H9 (cell line): ENCODE measurements around the gene DUSP18. TPM values are rescaled to one million over a fixed set of nuclear protein-coding genes. Genes with fewer than 3 reads are reported as not detected.

Experiments
- DNase-seq: peaks from one replicate; pipeline ENCODE4 v3.0.0-alpha.2; 2017
- H2AFZ ChIP-seq: one replicate; pipeline ENCODE4 v1.6.1; 2013; ENCODE audit warnings: mild to moderate bottlenecking, low read length, control low read depth, moderate library complexity
- H2AK5ac ChIP-seq: 2 replicates; pipeline ENCODE4 v1.6.1; 2013; ENCODE audit warnings: low read length, control low read depth, mixed read lengths; ENCODE audit not compliant: insufficient read length
- H2BK120ac ChIP-seq: one replicate; pipeline ENCODE4 v1.6.1; 2013; ENCODE audit warnings: low read depth, mild to moderate bottlenecking, low read length, control low read depth, inconsistent platforms; ENCODE audit not compliant: poor library complexity, severe bottlenecking
- H2BK12ac ChIP-seq: 2 replicates; pipeline ENCODE4 v1.6.1; 2013; ENCODE audit warnings: low read length, control low read depth, mixed read lengths, low read depth; ENCODE audit not compliant: insufficient read length
- H2BK15ac ChIP-seq: 2 replicates; pipeline ENCODE4 v1.6.1; 2013; ENCODE audit warnings: low read depth, low read length, control low read depth
- H2BK20ac ChIP-seq: one replicate; pipeline ENCODE4 v1.6.1; 2013; ENCODE audit warnings: low read depth, mild to moderate bottlenecking, low read length, control low read depth, inconsistent platforms; ENCODE audit not compliant: poor library complexity, severe bottlenecking
- H2BK5ac ChIP-seq: 2 replicates; pipeline ENCODE4 v1.6.1; 2013; ENCODE audit warnings: low read length, control low read depth, mixed read lengths; ENCODE audit not compliant: insufficient read length
- H3K14ac ChIP-seq: 2 replicates; pipeline ENCODE4 v1.6.1; 2013; ENCODE audit warnings: low read length, control low read depth; ENCODE audit not compliant: insufficient read depth
- H3K18ac ChIP-seq: 2 replicates; pipeline ENCODE4 v1.6.1; 2013; ENCODE audit warnings: low read depth, mild to moderate bottlenecking, mixed read lengths, low read length, control low read depth; ENCODE audit not compliant: insufficient read length
- H3K23ac ChIP-seq: 2 replicates; pipeline ENCODE4 v1.6.1; 2013; ENCODE audit warnings: low read length, control low read depth, mixed read lengths, low read depth; ENCODE audit not compliant: insufficient read length
- H3K23me2 ChIP-seq: 2 replicates; pipeline ENCODE4 v1.6.1; 2013; ENCODE audit warnings: low read depth, mild to moderate bottlenecking, mixed read lengths, low read length, control low read depth; ENCODE audit not compliant: insufficient read length, poor library complexity, severe bottlenecking
- H3K27ac ChIP-seq: 2 replicates; pipeline ENCODE4 v1.5.1; 2013; ENCODE audit warnings: low read length, control low read depth, mixed read lengths, low read depth; ENCODE audit not compliant: insufficient read length
- H3K27me3 ChIP-seq: 2 replicates; pipeline ENCODE4 v1.6.1; 2013; ENCODE audit warnings: low read length, control low read depth, inconsistent platforms; ENCODE audit not compliant: insufficient read depth
- H3K4ac ChIP-seq: 2 replicates; pipeline ENCODE4 v1.6.1; 2013; ENCODE audit warnings: low read depth, mild to moderate bottlenecking, control low read depth, inconsistent platforms, low read length, moderate library complexity
- H3K4me1 ChIP-seq: 2 replicates; pipeline ENCODE4 v1.6.1; 2013; ENCODE audit warnings: low read length, control low read depth, inconsistent platforms; ENCODE audit not compliant: insufficient read depth
- H3K4me2 ChIP-seq: 2 replicates; pipeline ENCODE4 v1.6.1; 2013; ENCODE audit warnings: low read length, control low read depth, mixed read lengths; ENCODE audit not compliant: insufficient read length, insufficient read depth
- H3K56ac ChIP-seq: 2 replicates; pipeline ENCODE4 v1.6.1; 2013; ENCODE audit warnings: low read depth, mild to moderate bottlenecking, mixed read lengths, low read length, control low read depth; ENCODE audit not compliant: insufficient read length
- H3K79me1 ChIP-seq: 2 replicates; pipeline ENCODE4 v1.6.1; 2013; ENCODE audit warnings: low read depth, mild to moderate bottlenecking, moderate library complexity, low read length, control low read depth, inconsistent platforms; ENCODE audit not compliant: insufficient read depth, poor library complexity, severe bottlenecking
- H3K79me2 ChIP-seq: 2 replicates; pipeline ENCODE4 v1.6.1; 2013; ENCODE audit warnings: low read length, control low read depth, inconsistent platforms; ENCODE audit not compliant: insufficient read depth
- H3K9ac ChIP-seq: 2 replicates; pipeline ENCODE4 v1.6.1; 2013; ENCODE audit warnings: low read length, control low read depth, mixed read lengths; ENCODE audit not compliant: insufficient read length; ENCODE audit errors: extremely low read depth
- H3K9me3 ChIP-seq: one replicate; pipeline ENCODE4 v1.6.1; 2013; ENCODE audit warnings: low read depth, low read length, inconsistent platforms; ENCODE audit not compliant: control insufficient read depth
- H3T11ph ChIP-seq: one replicate; pipeline ENCODE4 v1.6.1; 2013; ENCODE audit warnings: mild to moderate bottlenecking, low read length, control low read depth, inconsistent platforms
- H4K20me1 ChIP-seq: one replicate; pipeline ENCODE4 v1.6.1; 2013; ENCODE audit not compliant: control insufficient read depth, insufficient read length, insufficient read depth
- H4K5ac ChIP-seq: 2 replicates; pipeline ENCODE4 v1.6.1; 2013; ENCODE audit warnings: low read depth, mild to moderate bottlenecking, mixed read lengths, low read length, control low read depth; ENCODE audit not compliant: insufficient read length
- H4K8ac ChIP-seq: replicated peaks from 2 replicates; pipeline ENCODE4 v1.6.1; 2013; ENCODE audit warnings: low read length, control low read depth, mixed read lengths, low read depth; ENCODE audit not compliant: insufficient read length
- H4K91ac ChIP-seq: 2 replicates; pipeline ENCODE4 v1.6.1; 2013; ENCODE audit warnings: low read depth, mild to moderate bottlenecking, moderate library complexity, mixed read lengths, low read length, control low read depth; ENCODE audit not compliant: insufficient read length
- H3K27ac Mint-ChIP-seq, 3 experiments: 2 replicates in 2 of 3; 3 replicates in 1 of 3; pipeline ENCODE4 v1.8.0; 2020 to 2021; ENCODE audit warnings: mixed read lengths in 3 of 3, mild to moderate bottlenecking in 1 of 3, moderate library complexity in 1 of 3
- H3K27me3 Mint-ChIP-seq: 2 replicates; pipeline ENCODE4 v1.8.0; 2021; ENCODE audit warnings: low read depth, mild to moderate bottlenecking, moderate library complexity, mixed read lengths
- H3K36me3 Mint-ChIP-seq, 3 experiments: 2 replicates in 2 of 3; 3 replicates in 1 of 3; pipeline ENCODE4 v1.8.0; 2020 to 2021; ENCODE audit warnings: low read depth in 3 of 3, mixed read lengths in 3 of 3; ENCODE audit not compliant: insufficient read depth in 1 of 3
- H3K4me1 Mint-ChIP-seq, 2 experiments: 2 replicates each; pipeline ENCODE4 v1.8.0; 2020; ENCODE audit warnings: mixed read lengths in 2 of 2
- H3K4me3 Mint-ChIP-seq, 2 experiments: 2 replicates in 1 of 2; 3 replicates in 1 of 2; pipeline ENCODE4 v1.8.0; 2020 to 2021; ENCODE audit warnings: mild to moderate bottlenecking in 2 of 2, mixed read lengths in 2 of 2, moderate library complexity in 1 of 2
- H3K9me3 Mint-ChIP-seq, 2 experiments: 2 replicates in 1 of 2; 3 replicates in 1 of 2; pipeline ENCODE4 v1.8.0; 2020; ENCODE audit warnings: mild to moderate bottlenecking in 2 of 2, mixed read lengths in 2 of 2, moderate library complexity in 1 of 2
- WGBS: extraction: QIAGEN DNeasy Blood & Tissue Kit; methylation state at CpG from one replicate; pipeline ENCODE4 v1.1.7; 2013; ENCODE audit warnings: missing lambda C conversion rate, low lambda C conversion rate, mixed read lengths; ENCODE audit not compliant: insufficient read length; ENCODE audit errors: extremely low coverage; 5-methylcytosine and 5-hydroxymethylcytosine counted together
- total RNA-seq: library from RNA; stranded (reverse); gene quantifications from 2 replicates; pipeline ENCODE4 v1.2.1, GENCODE V29; 2021
- TF ChIP-seq, protein P1 (sequence below): fragments of 200-600 bp; sonication (generic); conservative IDR thresholded peaks from 3 replicates; pipeline ENCODE4 v1.8.0; 2021; ENCODE audit warnings: antibody characterized with exemption, mild to moderate bottlenecking

The DUSP18 gene
- total RNA-seq, 1 experiment from 2014 or later = 2.6 TPM

DNA sequence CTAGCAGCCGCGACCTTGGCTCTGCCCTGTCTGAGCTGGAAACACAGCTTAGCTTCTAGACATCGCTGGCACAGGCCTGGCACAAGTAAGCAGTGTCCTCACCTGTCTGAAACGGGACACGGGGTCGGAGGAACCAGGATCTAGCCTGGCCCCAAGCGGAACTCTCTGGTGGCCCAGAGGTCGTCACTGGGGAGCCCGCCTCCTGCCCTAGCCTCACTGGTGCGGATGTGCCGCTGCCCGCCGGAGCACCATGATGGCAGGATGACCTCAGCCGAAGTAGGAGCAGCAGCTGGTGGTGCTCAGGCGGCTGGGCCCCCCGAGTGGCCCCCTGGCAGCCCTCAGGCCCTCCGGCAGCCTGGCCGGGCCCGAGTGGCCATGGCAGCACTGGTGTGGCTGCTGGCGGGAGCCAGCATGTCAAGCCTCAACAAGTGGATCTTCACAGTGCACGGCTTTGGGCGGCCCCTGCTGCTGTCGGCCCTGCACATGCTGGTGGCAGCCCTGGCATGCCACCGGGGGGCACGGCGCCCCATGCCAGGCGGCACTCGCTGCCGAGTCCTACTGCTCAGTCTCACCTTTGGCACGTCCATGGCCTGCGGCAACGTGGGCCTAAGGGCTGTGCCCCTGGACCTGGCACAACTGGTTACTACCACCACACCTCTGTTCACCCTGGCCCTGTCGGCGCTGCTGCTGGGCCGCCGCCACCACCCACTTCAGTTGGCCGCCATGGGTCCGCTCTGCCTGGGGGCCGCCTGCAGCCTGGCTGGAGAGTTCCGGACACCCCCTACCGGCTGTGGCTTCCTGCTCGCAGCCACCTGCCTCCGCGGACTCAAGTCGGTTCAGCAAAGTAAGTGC, 31.2 kb downstream of the DUSP18 start:
- Histone ChIP-seq H3K4ac (no peak overlapping the region), H3K14ac (no peak overlapping the region; the same call in 1 of the 2 replicates), H3K9ac (no peak overlapping the region), H3K56ac (no peak overlapping the region), H3K27me3 (no peaks in the 10 kb centered on the region; the same call in 1 of the 2 replicates), H3K23me2 (peaks cover 12% of the 10 kb centered on the region), H4K8ac (no peak overlapping the region), H4K20me1 (no peaks in the 10 kb centered on the region), H3K23ac (no peak overlapping the region), H3K27ac (no peak overlapping the region), H2BK20ac (no peak overlapping the region), H4K5ac (no peak overlapping the region), H2AK5ac (no peak overlapping the region), H4K91ac (no peak overlapping the region), H2BK120ac (no peak overlapping the region), H3K79me1 (no peaks in the 10 kb centered on the region), H3K4me2 (peak overlapping the region; percentile 50), H2BK15ac (no peak overlapping the region), H2BK5ac (no peak overlapping the region), H3K4me1 (no peaks in the 10 kb centered on the region), H3K9me3 (no peaks in the 10 kb centered on the region), H3T11ph (no peak overlapping the region), H2BK12ac (no peak overlapping the region), H2AFZ (no peak overlapping the region), H3K18ac (no peak overlapping the region), H3K79me2 (no peaks in the 10 kb centered on the region)
- Mint-ChIP-seq H3K4me1 (peaks cover 22 to 26% of the 10 kb centered on the region in 2 experiments), H3K27ac (no peak overlapping the region), H3K27me3 (peaks cover 10% of the 10 kb centered on the region), H3K36me3 (peaks cover 7 to 19% (median 17%) of the 10 kb centered on the region in 3 experiments; a peak in 6 of 7 replicates), H3K4me3 (peak overlapping the region; percentile 64 to 80), H3K9me3 (peaks cover 8 to 11% of the 10 kb centered on the region in 2 experiments; a peak in 4 of 5 replicates)
- WGBS = no CpG with 5 or more reads among the region's 45 CpGs
- TF ChIP-seq, protein P1, sequence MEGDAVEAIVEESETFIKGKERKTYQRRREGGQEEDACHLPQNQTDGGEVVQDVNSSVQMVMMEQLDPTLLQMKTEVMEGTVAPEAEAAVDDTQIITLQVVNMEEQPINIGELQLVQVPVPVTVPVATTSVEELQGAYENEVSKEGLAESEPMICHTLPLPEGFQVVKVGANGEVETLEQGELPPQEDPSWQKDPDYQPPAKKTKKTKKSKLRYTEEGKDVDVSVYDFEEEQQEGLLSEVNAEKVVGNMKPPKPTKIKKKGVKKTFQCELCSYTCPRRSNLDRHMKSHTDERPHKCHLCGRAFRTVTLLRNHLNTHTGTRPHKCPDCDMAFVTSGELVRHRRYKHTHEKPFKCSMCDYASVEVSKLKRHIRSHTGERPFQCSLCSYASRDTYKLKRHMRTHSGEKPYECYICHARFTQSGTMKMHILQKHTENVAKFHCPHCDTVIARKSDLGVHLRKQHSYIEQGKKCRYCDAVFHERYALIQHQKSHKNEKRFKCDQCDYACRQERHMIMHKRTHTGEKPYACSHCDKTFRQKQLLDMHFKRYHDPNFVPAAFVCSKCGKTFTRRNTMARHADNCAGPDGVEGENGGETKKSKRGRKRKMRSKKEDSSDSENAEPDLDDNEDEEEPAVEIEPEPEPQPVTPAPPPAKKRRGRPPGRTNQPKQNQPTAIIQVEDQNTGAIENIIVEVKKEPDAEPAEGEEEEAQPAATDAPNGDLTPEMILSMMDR = no peak
- peak; percentile 52 for DNase-seq
